ENCODE data around the gene CNR2.
A peak's percentile ranks its signal among the peaks of the same experiment; 100 is the strongest.
"Not testable (repeated sequence)": the region's sequence is repeated elsewhere in the genome, so short reads cannot be mapped to it uniquely, and the experiment has no call there.

CNR2 gene

GRCh38 chr1:23913212-23913880 lies at the start of gene CNR2:
CNR2 (minus strand) TSS chr1:23913362; CDS start chr1:23875617, 37,745 bp downstream.
- no peak for DNase-seq (ENCODE audit: low spot score)

DNA sequence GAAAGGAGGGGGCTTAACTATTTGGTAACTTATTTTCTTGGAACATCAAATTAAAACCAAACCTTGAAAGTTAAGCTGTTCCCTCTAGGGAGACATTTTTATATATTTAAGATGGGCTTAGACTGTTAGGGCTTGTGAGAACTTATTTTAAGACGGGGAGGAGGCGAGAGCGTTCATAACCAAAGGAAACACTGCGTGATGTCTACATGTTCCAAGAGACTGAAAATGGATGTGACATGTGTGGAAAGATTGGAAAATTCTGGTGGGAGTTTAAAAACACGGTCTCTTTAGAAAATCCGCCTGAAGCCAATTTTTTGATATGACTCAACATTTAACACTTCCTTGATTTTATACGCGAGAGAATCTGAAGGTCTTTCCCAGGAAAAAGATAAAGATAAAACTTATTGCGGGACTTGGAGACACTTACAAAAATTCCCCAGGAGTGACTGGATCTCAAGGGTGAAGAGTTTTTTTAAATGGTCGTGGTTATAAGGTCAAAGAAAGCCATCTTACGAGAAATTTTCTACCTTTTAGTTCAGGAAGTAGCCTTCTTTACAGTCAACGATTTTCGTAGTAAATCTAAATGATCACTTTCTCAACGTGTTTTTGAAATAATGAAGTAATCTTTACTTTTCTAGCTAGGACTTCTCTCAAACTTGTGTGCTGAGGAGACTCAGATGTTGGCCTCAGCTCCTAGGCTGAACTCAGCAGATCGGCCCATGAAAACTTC lies 47.3 kb upstream of the CNR2 start:
- DNase-seq (ENCODE audit: low spot score), result peak; percentile 65

- peak; percentile 94 for DNase-seq (ENCODE audit: low spot score)
Observed at GRCh38 chr1:23959461-23960290, 46.5 kb upstream of the CNR2 start, which contains the start of gene PNRC2. PNRC2 (plus strand) TSS chr1:23959828; CDS start chr1:23961458, 1,630 bp downstream.

DNA sequence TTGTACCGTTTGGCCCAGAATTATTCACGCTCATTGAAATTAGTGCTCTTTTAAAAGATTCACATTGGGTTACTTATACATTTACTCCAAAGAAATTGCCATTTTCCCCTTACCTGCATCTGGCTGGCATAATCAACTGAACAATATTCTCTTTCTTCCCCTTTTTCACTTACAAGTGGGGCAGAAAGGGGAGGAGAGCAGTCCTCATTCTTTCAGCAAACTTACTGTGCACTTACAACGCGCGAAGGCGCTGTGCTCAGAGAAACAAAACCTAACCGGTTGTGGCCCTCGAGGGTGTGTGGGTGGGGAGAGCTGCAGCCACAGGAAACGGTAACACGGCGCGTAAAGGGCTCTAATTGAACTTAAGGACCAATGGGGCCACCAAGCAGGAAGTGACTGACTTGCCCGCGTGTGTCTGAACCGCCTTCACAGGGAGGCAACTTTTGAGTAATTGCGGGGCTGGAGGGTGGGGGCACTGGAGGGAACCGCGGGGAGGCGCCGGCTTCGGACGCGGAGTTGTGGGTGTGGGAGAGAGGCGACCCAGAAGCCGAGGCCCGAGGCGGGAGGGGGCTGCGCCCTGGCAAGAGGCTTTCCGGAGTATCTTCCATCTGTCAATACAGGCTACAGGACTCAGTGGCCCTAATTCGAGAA lies 45.8 kb upstream of the CNR2 start:
- peak; percentile 65 for DNase-seq (ENCODE audit: low spot score)

DNA sequence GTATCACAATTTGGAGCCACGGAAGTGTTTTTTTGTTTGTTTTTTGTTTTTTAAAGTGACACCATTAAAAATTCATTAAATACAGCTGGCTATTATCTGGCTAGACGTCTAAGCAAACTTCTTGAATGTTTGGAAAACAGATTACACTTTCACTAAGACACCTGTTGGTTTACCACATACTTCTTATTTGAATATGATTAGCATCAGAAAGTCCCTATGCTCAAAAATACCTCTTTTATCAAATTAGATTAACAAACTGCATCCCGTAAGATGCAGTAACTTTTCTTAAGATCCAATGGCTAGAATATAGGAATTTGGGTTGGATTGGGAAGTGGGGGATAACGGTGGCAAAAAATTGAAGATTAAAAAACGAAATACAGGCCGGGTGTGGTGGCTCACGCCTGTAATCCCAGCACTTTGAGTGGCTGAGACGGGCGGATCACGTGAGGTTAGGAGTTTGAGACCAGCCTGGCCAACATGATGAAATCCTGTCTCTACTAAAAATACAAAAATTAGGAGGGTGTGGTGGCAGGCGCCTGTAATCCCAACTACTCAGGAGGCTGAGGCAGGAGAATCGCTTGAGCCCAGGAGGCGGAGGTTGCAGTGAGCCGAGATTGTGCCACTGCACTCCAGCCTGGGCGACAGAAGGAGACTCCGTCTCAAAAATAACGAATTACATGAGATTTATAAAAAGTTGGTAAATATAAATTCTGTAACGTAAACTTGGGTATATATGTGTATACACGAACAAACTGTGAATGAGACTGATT lies 45.1 kb upstream of the CNR2 start:
- DNase-seq (ENCODE audit: low spot score), result not testable (repeated sequence)

DNA sequence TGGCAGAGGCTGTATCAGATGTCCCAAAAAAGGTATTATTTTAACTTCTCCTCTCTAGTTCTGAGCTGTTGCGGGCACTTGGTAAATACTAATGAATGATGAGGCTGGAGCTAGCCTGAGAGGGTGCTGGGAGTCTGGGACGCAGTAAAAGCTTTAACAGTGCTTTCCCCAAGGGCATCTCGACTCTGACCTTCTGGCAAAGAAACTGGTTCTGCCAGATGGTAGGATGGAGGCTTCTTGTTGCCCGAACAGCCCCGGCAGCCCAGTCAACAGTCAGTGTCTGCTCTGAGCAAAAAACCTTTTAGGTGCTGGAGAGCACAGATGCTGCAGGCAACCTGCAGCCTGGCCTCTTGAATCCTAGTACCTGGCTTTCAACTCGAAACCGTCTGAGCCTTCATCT lies 43.9 kb upstream of the CNR2 start:
- no peak for DNase-seq (ENCODE audit: low spot score)

DNA sequence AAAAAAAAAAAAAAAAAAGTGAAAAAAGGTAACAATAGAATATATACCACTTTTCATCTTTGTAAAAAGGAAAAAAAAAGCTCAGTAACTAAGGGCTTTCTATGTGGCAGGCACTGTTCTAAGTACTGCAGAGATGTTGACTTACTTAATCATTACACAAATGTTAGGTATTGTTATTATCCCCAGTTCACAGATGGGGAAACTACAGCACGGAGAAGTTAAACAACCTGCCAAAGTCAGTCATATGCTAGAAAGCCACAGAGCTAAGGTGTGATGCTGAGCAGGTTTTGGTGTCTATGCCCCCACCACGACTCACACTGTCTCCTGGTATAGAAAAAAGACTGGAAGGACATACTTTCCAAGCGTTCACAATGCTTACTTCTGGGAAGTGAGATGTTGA lies 39.9 kb upstream of the CNR2 start:
- no peak for DNase-seq (ENCODE audit: low spot score)

- no peak for DNase-seq (ENCODE audit: low spot score)
Observed at GRCh38 chr1:23947366-23947765, 34.2 kb upstream of the CNR2 start.

- no peak for DNase-seq (ENCODE audit: low spot score)
Observed at GRCh38 chr1:23936481-23937176, 23.5 kb upstream of the CNR2 start.

DNA sequence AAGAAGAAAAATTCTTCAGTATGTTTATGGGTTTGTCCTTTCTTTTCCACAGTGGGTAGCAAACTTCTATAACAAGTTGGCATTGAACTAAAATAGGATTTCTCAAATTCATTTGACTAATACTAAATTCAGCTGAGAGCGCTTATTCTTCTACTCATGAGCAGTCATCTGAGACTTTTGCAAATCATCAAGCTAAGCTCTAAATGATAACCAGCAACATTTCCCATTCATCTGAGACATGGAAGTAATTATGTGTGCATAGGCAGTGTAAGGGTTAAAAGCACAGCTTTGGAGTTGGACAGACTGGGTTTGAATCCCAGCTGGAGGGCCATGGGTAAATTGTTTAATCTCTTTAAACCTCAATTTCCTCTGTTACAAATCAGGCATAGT lies 18.3 kb upstream of the CNR2 start:
- no peak for DNase-seq (ENCODE audit: low spot score)

DNA sequence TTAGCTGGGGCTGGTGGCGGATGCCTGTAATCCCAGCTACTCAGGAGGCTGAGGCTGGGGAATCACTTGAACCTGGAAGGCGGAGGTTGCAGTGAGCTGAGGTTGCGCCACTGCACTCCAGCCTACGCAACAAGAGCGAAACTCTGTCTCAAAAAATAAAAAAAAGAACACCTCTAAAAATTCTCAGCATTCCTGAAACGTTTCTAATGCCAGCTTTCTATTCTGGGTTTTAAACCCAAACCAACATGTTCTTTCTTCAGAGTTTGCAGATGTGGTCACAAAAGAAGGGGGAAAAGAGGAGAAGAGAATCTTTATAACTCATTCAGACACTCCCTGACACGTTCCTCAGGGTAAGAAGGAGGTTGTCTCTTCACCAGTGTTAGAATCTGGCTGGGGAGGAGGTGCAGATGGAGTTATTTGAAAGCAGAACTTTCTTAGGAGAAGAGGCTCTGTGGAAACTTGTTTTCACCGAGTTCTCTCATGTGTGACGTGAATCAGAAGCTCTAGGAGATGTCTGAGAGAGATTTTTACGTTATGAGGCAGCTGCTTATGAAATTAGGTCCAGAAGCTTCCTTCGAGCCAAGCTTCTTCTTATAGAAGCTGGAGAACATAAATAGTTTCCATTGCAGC lies 17.8 kb upstream of the CNR2 start:
- DNase-seq (ENCODE audit: low spot score), result no peak

GRCh38 chr1:23930270-23930669 lies 17.1 kb upstream of the CNR2 start:
- no peak for DNase-seq (ENCODE audit: low spot score)

- DNase-seq (ENCODE audit: low spot score), result no peak
Observed at GRCh38 chr1:23928789-23929188, 15.6 kb upstream of the CNR2 start.

DNA sequence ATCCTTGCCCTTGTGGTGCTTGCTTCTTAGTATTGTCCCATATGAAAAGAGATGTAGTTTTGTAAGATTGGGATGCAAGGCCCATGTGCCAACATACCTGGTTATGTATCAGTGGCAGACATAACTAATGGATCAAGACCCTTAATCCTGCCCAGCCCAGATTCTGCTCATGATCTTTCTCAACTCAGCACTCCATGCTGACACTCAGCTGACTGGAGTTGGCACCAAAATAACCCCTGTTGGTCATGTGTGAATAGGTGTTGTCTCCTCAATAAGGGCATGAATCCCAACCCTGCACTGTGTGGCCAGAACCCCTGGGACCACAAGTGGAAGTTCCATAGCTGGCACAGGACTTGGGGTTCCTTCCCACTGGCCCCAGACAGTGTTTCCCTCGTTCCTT lies 13.9 kb upstream of the CNR2 start:
- no peak for DNase-seq (ENCODE audit: low spot score)

- DNase-seq (ENCODE audit: low spot score), result no peak
Observed at GRCh38 chr1:23925279-23925678, 12.1 kb upstream of the CNR2 start.

- DNase-seq (ENCODE audit: low spot score), result no peak
Observed at GRCh38 chr1:23924601-23925000, 11.4 kb upstream of the CNR2 start.

GRCh38 chr1:23923592-23924499 lies 10.7 kb upstream of the CNR2 start:
- DNase-seq (ENCODE audit: low spot score), result peak; percentile 28

GRCh38 chr1:23922321-23922943 lies 9.3 kb upstream of the CNR2 start:
- no peak for DNase-seq (ENCODE audit: low spot score)

Data from hematopoietic multipotent progenitor cell treated with erythropoietin and hydrocortisone succinate and interleukin-3 and kit ligand, for 17 days (in vitro differentiated cells).